GM19328 (cell line): ENCODE results near the gene TSPAN4.

ENCODE experiments used
- ATAC-seq: cut with Tn5 transposase; IDR thresholded peaks from one replicate; pipeline ENCODE4 v1.9.1; 2021; ENCODE audit warnings: mild to moderate bottlenecking, moderate library complexity; ENCODE audit not compliant: unreplicated experiment

TSPAN4 gene

GRCh38 chr11:803770-804598, 38.7 kb upstream of the TSPAN4 start:
- no peak for ATAC-seq

GRCh38 chr11:804599-804964, 38.1 kb upstream of the TSPAN4 start:
- no peak for ATAC-seq

GRCh38 chr11:808427-809286, 34.0 kb upstream of the TSPAN4 start:
- ATAC-seq, result no peak

- ATAC-seq, result peak; percentile 66
Measured at GRCh38 chr11:809287-810039, 33.2 kb upstream of the TSPAN4 start, which contains the start of gene RPLP2. Gene RPLP2, plus strand, starts transcription at chr11:809967. Its CDS starts 268 bp downstream, at chr11:810235.

- ATAC-seq, result no peak
Measured at GRCh38 chr11:810040-810567, 32.5 kb upstream of the TSPAN4 start.

GRCh38 chr11:811446-812245, 31.0 kb upstream of the TSPAN4 start:
- ATAC-seq, result no peak

- no peak for ATAC-seq
Measured at GRCh38 chr11:812390-812789, 30.3 kb upstream of the TSPAN4 start.

GRCh38 chr11:813072-813455, 29.6 kb upstream of the TSPAN4 start:
- no peak for ATAC-seq

GRCh38 chr11:813456-814096, 29.1 kb upstream of the TSPAN4 start:
- ATAC-seq, result no peak

GRCh38 chr11:815675-816432, 26.8 kb upstream of the TSPAN4 start:
- ATAC-seq, result no peak

- no peak for ATAC-seq
Measured at GRCh38 chr11:816433-816779, 26.2 kb upstream of the TSPAN4 start.

GRCh38 chr11:818396-819128, 24.1 kb upstream of the TSPAN4 start, which contains the start of gene PNPLA2:
Gene PNPLA2, plus strand, starts transcription at chr11:818914. Its CDS starts 805 bp downstream, at chr11:819719.
- no peak for ATAC-seq

GRCh38 chr11:819129-819931, 23.3 kb upstream of the TSPAN4 start:
- ATAC-seq, result peak; percentile 67

GRCh38 chr11:819943-820649, 22.6 kb upstream of the TSPAN4 start:
- peak; percentile 59 for ATAC-seq

- no peak for ATAC-seq
Measured at GRCh38 chr11:820655-821511, 21.8 kb upstream of the TSPAN4 start.
